HEK293 (cell line): ENCODE results near the gene RGMA.

ENCODE experiments used
- CTCF ChIA-PET: fragments of 350-600 bp; formaldehyde crosslinking; extraction: SDS; loops from one replicate; lab custom pipeline; 2021; ENCODE audit warnings: antibody characterized with exemption; lab: Yijun Ruan, JAX
- POLR2A ChIA-PET: fragments of 300-600 bp; formaldehyde crosslinking; extraction: SDS; loops from one replicate; lab custom pipeline; 2020; ENCODE audit warnings: antibody characterized with exemption, inconsistent platforms; lab: Yijun Ruan, JAX
- H3K27ac ChIP-seq: fragments of 200-500 bp; sonication (Bioruptor generic); 2 replicates; pipeline ENCODE4 v1.5.1; 2014; ENCODE audit warnings: low read depth, low read length, control low read depth, inconsistent platforms; ENCODE audit errors: extremely low read depth
- H3K36me3 ChIP-seq, 2 experiments: fragments of 200-500 bp in 1 of 2; sonication (Bioruptor generic) in 1 of 2; 1 replicate in 1 of 2; 2 replicates in 1 of 2; pipeline ENCODE4 v1.5.1; 2014 to 2017; ENCODE audit warnings: inconsistent platforms in 2 of 2, low read length in 2 of 2; ENCODE audit not compliant: control insufficient read depth in 2 of 2, insufficient read depth in 1 of 2
- H3K4me1 ChIP-seq: fragments of 200-500 bp; sonication (Bioruptor generic); 2 replicates; pipeline ENCODE4 v1.5.1; 2014; ENCODE audit warnings: mild to moderate bottlenecking, low read length, inconsistent platforms; ENCODE audit not compliant: control insufficient read depth, insufficient read depth
- H3K4me3 ChIP-seq: 2 replicates; pipeline ENCODE4 v1.5.1; 2011; ENCODE audit warnings: low read depth, mild to moderate bottlenecking, control low read depth, low read length, moderate library complexity
- H3K9me3 ChIP-seq: fragments of 200-500 bp; sonication (Bioruptor generic); 2 replicates; pipeline ENCODE4 v1.5.1; 2014; ENCODE audit warnings: low read depth, low read length, inconsistent platforms; ENCODE audit not compliant: control insufficient read depth, insufficient read depth
- EGR2 ChIP-seq: fragments of 450-650 bp; formaldehyde crosslinking; IDR thresholded peaks from 2 replicates; pipeline ENCODE4 v1.5.1; 2016; ENCODE audit warnings: low read depth, missing biosample characterization, missing genetic modification characterization
- ELK4 ChIP-seq: IDR thresholded peaks from 2 replicates; pipeline ENCODE4 v1.6.1; 2011; ENCODE audit warnings: mild to moderate bottlenecking, low read depth, low read length, borderline replicate concordance
- IKZF3 ChIP-seq: fragments of 450-650 bp; IDR thresholded peaks from 2 replicates; pipeline ENCODE4 v1.5.0; 2018; ENCODE audit warnings: missing biosample characterization, mild to moderate bottlenecking, missing genetic modification characterization, moderate library complexity
- KLF16 ChIP-seq: fragments of 450-650 bp; formaldehyde crosslinking; IDR thresholded peaks from 2 replicates; pipeline ENCODE4 v1.5.1; 2017; ENCODE audit warnings: missing biosample characterization, missing genetic modification characterization
- KLF9 ChIP-seq: fragments of 450-650 bp; formaldehyde crosslinking; IDR thresholded peaks from 2 replicates; pipeline ENCODE4 v1.5.1; 2016; ENCODE audit warnings: missing biosample characterization, missing genetic modification characterization, low read depth
- PATZ1 ChIP-seq: fragments of 450-650 bp; formaldehyde crosslinking; IDR thresholded peaks from 2 replicates; pipeline ENCODE4 v1.5.1; 2016; ENCODE audit warnings: missing biosample characterization, missing genetic modification characterization
- PRDM10 ChIP-seq: fragments of 450-650 bp; formaldehyde crosslinking; IDR thresholded peaks from 2 replicates; pipeline ENCODE4 v1.5.1; 2016; ENCODE audit warnings: missing biosample characterization, missing genetic modification characterization
- TSHZ1 ChIP-seq: fragments of 450-650 bp; formaldehyde crosslinking; IDR thresholded peaks from 2 replicates; pipeline ENCODE4 v1.5.1; 2016; ENCODE audit warnings: missing biosample characterization, missing genetic modification characterization, borderline replicate concordance
- ZFP3 ChIP-seq: fragments of 450-650 bp; formaldehyde crosslinking; IDR thresholded peaks from 2 replicates; pipeline ENCODE4 v1.5.1; 2016; ENCODE audit warnings: low read depth, missing biosample characterization, missing genetic modification characterization
- ZNF132 ChIP-seq: fragments of 450-650 bp; formaldehyde crosslinking; IDR thresholded peaks from 2 replicates; pipeline ENCODE4 v1.5.1; 2017; ENCODE audit warnings: missing biosample characterization, missing genetic modification characterization, borderline replicate concordance
- ZNF138 ChIP-seq: fragments of 450-650 bp; formaldehyde crosslinking; IDR thresholded peaks from 2 replicates; pipeline ENCODE4 v1.5.1; 2016; ENCODE audit warnings: missing biosample characterization, missing genetic modification characterization, borderline replicate concordance
- ZNF174 ChIP-seq: fragments of 450-650 bp; formaldehyde crosslinking; IDR thresholded peaks from 2 replicates; pipeline ENCODE4 v1.5.0; 2017; ENCODE audit warnings: missing biosample characterization, mild to moderate bottlenecking, missing genetic modification characterization
- ZNF248 ChIP-seq: fragments of 450-650 bp; formaldehyde crosslinking; IDR thresholded peaks from 2 replicates; pipeline ENCODE4 v1.5.1; 2017; ENCODE audit warnings: missing biosample characterization, missing genetic modification characterization
- ZNF350 ChIP-seq: fragments of 450-650 bp; formaldehyde crosslinking; IDR thresholded peaks from 2 replicates; pipeline ENCODE4 v1.5.0; 2017; ENCODE audit warnings: missing biosample characterization, mild to moderate bottlenecking, missing genetic modification characterization
- ZNF366 ChIP-seq: fragments of 450-650 bp; formaldehyde crosslinking; conservative IDR thresholded peaks from 2 replicates; pipeline ENCODE4 v1.5.1; 2016; ENCODE audit warnings: missing biosample characterization, missing genetic modification characterization
- ZNF544 ChIP-seq: fragments of 450-650 bp; formaldehyde crosslinking; IDR thresholded peaks from 2 replicates; pipeline ENCODE4 v1.5.0; 2017; ENCODE audit warnings: missing biosample characterization, missing genetic modification characterization
- ZNF555 ChIP-seq: fragments of 450-650 bp; formaldehyde crosslinking; conservative IDR thresholded peaks from 2 replicates; pipeline ENCODE4 v1.5.1; 2017; ENCODE audit warnings: missing biosample characterization, mild to moderate bottlenecking, missing genetic modification characterization, inconsistent platforms
- ZNF621 ChIP-seq: fragments of 450-650 bp; formaldehyde crosslinking; IDR thresholded peaks from 2 replicates; pipeline ENCODE4 v1.5.1; 2017; ENCODE audit warnings: missing biosample characterization, missing genetic modification characterization
- ZNF623 ChIP-seq: fragments of 450-650 bp; formaldehyde crosslinking; IDR thresholded peaks from 2 replicates; pipeline ENCODE4 v1.5.1; 2016; ENCODE audit warnings: missing biosample characterization, missing genetic modification characterization
- ZNF701 ChIP-seq: fragments of 450-650 bp; formaldehyde crosslinking; IDR thresholded peaks from 2 replicates; pipeline ENCODE4 v1.5.1; 2016; ENCODE audit warnings: missing biosample characterization, missing genetic modification characterization

Gene RGMA

GRCh38 chr15:93127286-93127685 is 38.3 kb upstream of the RGMA start:
- POLR2A ChIA-PET, result interaction anchor here (0.6 kb wide), 1 partner anchor 384 kb away, joined by 5 read pairs; no protein-coding TSS in a partner anchor
- CTCF ChIA-PET, result interaction anchor here (0.8 kb wide), 1 partner anchor 993 kb away, joined by 3 read pairs; no protein-coding TSS in a partner anchor
- H3K9me3 ChIP-seq, result no peaks in the 10 kb centered on the region
- H3K36me3 ChIP-seq, result no peaks in the 10 kb centered on the region
- TF ChIP-seq KLF16 (tag by site-specific recombination) (no peak), ZNF701 (tag by site-specific recombination) (no peak), ZNF623 (tag by site-specific recombination) (no peak), IKZF3 (no peak)
- no peaks in the 10 kb centered on the region for H3K4me1 ChIP-seq
- H3K27ac ChIP-seq, result no peak overlapping the region
- H3K4me3 ChIP-seq, result no peak overlapping the region

GRCh38 chr15:93126599-93126998 is 37.6 kb upstream of the RGMA start:
- Histone ChIP-seq H3K27ac (no peak overlapping the region), H3K36me3 (no peaks in the 10 kb centered on the region), H3K4me1 (no peaks in the 10 kb centered on the region), H3K9me3 (no peaks in the 10 kb centered on the region), H3K4me3 (no peak overlapping the region)
- TF ChIP-seq EGR2 (tag by site-specific recombination) (no peak), ZNF555 (tag by site-specific recombination) (no peak), ZNF544 (tag by site-specific recombination) (no peak), TSHZ1 (no peak), ZNF350 (tag by site-specific recombination) (no peak), ZNF701 (tag by site-specific recombination) (no peak), KLF9 (tag by site-specific recombination) (no peak), ZNF174 (tag by site-specific recombination) (no peak), ZNF132 (tag by site-specific recombination) (no peak), ZNF366 (tag by site-specific recombination) (no peak), ZNF621 (tag by site-specific recombination) (no peak), ZFP3 (tag by site-specific recombination) (no peak), ZNF138 (no peak), ZNF248 (tag by site-specific recombination) (no peak), PRDM10 (tag by site-specific recombination) (no peak), PATZ1 (tag by site-specific recombination) (no peak), ELK4 (no peak)
- POLR2A ChIA-PET, result no interaction called here
- CTCF ChIA-PET, result no interaction called here
